COLO668 (cell line): ENCODE results near the gene ZNF500.

Experiments
- DNase-seq: peaks from one replicate; lab custom pipeline; 2025; ENCODE audit not compliant: unreplicated experiment; lab: John Stamatoyannopoulos, UW

The ZNF500 gene

DNA sequence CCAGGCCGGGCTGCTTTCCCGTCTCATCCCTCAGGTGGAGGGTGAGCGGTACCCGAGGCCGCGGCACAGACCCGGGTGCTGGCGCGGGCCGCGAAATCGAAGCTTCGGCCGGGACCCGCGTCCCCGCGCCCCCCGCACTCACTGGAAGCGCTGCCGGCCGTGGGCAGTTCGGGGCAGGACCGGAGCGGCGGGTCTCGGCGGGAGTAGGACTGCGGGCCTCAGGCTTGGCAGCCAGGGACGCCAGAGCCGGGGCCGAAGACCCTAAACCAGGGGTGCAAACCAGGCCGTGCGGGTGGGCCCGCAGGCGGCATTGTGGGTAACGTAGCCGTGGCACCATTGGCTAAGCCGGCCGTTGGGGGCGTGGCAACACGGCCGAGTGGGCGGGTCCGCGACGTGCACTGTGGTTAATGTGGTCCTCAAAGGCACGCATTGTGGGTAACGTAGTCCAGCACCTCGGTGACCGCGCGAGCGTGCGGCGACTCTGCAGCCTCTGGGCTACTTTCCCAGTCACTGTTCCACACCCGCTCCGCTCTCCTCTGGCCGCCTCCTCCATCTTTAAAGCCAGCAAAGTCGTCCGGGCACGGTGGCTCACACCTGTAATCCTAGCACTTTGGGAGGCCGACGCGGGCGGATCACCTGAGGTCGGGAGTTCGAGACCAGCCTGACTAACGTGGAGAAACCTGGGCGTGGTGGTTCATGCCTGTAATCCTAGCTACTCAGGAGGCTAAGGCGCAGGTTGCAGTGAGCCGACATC, at the start of gene ZNF500:
TSS of gene ZNF500 (minus strand) at position 288 of the 754 bp plus-strand sequence. CDS start 1,184 bp downstream, outside the sequence.
- DNase-seq: peak; percentile 96

- no peak for DNase-seq
Observed at GRCh38 chr16:4814542-4815173, 47.7 kb upstream of the ZNF500 start.

GRCh38 chr16:4814046-4814445, 47.1 kb upstream of the ZNF500 start:
- DNase-seq: no peak

GRCh38 chr16:4813251-4814003, 46.5 kb upstream of the ZNF500 start:
- DNase-seq: no peak

DNA sequence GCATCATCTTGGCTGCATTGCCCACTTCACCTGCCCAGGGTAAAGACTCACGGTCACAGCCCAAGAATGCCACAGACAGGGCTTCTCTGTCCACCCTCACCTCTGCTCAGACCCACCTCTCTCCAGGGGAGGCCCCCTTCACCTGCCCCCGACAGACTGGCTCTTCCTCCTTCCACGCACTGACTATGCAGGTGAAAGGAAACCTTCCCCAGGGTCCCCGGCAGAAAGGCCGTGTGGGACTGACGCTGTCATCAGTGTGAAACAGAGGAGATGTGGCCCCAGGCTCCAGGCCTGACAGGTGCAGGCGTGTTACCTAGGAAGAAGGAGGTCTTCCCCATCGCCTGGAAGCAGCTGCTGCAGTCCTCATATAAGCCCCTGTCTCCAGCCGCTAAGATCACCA, 44.8 kb upstream of the ZNF500 start:
- no peak for DNase-seq

DNA sequence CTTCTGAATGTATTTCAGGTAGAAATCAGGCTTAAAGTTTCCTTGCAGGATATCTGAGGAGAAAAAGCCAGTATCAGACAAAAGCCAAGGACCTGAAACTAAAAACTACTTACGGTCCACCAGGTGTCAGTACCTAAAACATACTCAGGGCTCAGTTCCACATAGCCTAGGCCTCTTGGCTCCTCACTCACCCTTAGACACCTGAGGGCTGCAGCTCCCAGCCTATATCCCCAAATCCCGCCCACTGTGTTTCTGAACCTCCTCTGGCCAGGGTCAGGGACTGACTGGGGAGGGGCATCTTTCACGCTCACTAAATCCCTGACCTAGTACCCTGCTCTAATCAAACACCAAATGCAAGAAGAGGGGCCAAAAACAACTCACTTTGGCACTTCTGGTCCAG, 44.3 kb upstream of the ZNF500 start:
- DNase-seq: no peak

DNA sequence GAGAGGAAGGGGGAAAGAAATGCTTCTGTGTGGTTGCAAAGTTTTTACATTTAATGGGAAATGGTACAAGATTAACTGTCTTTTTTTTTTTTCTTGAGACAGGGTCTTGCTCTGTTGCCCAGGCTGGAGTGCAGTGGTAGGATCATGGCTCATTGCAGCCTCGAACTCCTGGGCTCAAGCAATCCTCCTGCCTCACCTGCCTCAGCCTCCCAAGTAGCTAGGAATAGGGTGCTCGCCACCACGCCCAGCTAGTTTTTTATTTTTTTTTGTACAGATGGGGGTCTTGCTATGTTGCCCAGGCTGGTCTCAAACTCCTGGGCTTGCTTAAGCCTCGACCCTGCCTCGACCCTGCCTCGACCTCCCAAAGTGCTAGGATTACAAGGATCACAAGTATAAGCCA, 39.3 kb upstream of the ZNF500 start:
- DNase-seq: no peak

DNA sequence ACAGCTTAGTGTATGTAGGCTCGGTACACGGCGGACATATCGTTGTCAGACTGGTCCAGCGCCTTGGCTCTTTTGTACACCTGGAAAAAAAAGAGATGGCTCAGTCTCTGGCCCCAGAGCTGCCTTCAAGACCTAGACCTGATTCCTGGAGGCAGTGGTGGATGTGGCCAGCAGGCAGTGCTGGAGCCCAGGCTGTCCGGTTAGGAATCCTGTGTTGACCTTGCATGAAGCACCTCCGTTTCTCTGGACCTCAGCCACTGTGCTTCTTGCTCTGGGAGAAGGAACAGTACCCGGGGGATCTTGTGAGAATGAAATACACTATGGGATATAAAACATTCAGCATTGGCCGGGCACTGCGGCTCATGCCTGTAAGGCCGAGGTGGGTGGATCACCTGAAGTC, 38.3 kb upstream of the ZNF500 start:
- no peak for DNase-seq

DNA sequence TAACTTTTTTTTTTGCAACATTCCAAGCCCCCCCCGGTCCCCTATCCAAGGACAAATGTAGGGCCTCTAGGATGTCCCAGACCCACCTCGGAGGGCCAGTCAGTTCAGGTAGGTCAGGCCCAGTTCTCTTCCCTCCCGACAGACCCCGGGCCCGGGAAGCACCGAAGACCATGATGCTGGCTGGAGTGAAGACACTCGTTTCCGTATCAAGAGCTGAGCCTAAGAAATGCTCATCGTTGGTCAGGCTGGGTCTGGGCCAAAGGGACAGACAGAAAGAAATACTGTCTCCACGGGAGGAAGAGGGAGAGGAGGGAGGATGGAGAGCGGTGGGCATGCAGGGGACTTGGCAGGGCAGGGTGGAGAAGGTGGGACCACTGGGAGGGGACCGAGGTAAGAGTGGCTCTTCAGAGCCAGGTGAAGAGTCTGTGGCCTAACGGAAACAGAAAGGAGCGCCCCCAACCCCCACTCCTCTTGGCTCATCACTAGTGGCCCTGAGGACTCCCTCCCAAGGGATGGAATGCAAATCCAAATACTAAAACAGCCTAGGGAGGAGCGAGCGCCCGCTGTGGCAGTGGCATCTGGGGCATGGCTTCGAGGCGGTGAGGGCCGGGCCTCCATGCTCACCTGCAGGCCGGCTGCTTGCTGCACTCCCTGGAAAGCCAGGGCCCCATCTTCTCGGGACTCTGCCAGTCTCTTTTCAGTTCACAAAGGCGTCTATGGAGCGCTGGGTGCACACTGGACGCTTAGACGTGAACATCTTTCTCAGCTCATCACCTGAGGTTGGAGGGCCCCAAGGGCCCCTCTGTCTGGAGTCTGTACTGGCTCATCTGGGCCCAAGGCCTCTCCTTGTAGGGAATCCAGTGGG, 37.2 kb upstream of the ZNF500 start:
- no peak for DNase-seq

GRCh38 chr16:4803401-4803844, 36.5 kb upstream of the ZNF500 start:
- DNase-seq: no peak

GRCh38 chr16:4802659-4803287, 35.8 kb upstream of the ZNF500 start:
- peak; percentile 95 for DNase-seq

DNA sequence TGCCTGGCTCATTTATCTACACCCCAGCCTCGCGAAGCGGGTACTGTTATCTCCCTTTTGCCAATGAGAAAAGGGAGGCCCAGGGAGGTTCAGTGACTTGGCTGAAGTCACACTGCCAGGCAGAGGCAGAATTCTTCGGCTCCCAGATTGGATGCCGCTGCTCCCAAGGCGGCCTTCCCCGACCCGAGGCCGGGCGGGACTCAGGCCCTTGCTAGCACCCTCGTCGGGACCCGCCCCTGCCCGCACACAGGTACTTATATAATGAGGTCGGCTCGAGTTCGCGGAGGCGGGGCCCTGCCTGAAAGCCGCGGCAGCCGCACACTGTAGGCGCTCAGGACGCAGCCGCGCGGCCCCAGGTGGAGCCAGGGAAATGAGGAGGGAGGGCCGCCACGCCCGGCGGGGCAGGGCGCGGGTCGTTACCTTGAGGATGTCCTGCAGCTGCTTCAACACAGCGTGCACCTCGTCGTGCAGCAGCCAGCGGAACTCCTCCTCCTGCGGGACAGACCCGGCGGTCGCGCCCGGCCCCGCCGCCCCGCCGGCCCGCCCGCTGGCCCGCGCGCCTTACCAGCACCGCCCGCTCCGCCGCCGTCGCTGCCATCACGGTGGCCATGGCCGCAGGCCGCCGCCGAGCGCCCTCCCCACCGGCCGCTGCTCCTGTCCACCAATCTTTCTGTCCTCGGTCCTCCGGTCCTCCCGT, 35.1 kb upstream of the ZNF500 start, which contains the start of gene ROGDI:
TSS of gene ROGDI (minus strand) at position 672 of the 697 bp plus-strand sequence. CDS start at position 610, 62 bp downstream.
- DNase-seq: peak; percentile 95

GRCh38 chr16:4801051-4801961, 34.3 kb upstream of the ZNF500 start:
- no peak for DNase-seq

DNA sequence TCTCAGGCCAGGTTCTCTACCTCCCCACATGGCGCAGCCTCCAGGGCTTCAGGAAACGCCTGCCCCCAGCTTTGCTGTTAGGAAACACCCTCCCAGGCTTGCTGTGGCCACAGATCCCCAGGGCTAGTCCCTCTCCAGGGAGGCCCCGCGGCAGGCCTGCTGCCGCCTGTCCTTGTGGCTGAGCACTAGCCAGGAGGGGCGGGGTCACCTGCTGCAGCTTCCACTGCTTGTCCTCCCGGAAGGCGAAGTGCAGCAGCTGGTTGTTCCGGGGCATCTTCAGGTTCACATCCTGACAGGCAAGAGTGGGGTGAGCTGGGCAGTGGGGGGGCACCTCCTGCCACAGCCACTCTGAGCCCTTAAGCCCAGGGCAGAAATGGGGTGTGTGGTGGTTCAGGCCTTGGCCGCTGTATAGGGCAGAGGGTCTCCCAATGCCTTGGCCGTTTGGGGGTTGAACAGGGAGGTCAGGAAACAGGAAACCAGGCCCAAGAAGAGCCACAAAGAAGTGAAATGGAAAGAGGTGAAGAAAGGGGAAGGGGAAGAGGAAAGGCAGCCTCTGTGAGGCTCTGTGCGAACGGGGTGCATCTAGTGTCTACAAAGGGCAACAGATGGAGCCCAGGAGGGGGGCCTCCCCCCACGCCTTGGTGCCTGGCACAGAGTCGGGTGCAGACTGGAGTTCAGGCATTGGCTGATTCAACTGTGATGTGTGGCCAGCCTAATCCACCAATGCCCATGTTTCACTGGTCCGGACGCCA, 33.5 kb upstream of the ZNF500 start:
- peak; percentile 88 for DNase-seq

GRCh38 chr16:4799171-4799855, 32.4 kb upstream of the ZNF500 start:
- no peak for DNase-seq

- DNase-seq: no peak
Observed at GRCh38 chr16:4798456-4798855, 31.5 kb upstream of the ZNF500 start.

DNA sequence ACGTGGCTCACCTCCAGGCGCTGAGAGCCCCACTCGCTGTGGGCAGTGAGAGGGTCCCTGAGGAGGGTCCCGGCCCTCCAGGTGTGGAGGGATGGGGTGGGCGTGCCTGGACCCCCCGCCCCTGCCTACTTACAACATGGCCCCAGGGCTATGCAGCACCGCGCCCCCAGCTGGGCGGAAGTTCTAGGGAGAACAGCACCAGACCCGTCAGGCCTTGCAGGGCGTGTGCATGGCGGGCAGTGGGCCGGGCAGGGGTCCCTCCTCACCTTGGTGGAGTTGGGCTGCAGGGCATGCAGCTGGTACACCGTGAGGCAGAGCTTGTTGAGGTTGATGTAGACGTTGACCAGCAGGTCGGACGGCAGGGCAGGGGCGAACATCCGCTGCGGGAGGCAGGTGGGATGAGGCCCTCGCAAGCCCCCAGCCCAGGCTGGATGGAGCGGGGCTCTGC, 30.9 kb upstream of the ZNF500 start:
- no peak for DNase-seq
